H1 (cell line): ENCODE data around the gene ST6GALNAC3. TPM values are rescaled to one million over a fixed set of nuclear protein-coding genes. Genes with fewer than 3 reads are reported as not detected.

Experiments
- RNF2 ChIP-seq: fragments of 200-900, 300-1000 bp; sonication (generic); IDR thresholded peaks from 2 replicates; pipeline ENCODE4 v1.7.1; 2016; ENCODE audit warnings: borderline replicate concordance, low read depth, mild to moderate bottlenecking, antibody characterized with exemption, low read length; ENCODE audit not compliant: poor library complexity, severe bottlenecking; ENCODE audit errors: missing control alignments
- polyA plus RNA-seq, 7 experiments: library from polyadenylated mRNA; depleted of rRNA in 3 of 7; stranded (reverse) in 5 of 7; unstranded in 2 of 7; fragments of >200 nt in 5 of 7; fragments of 200-250 nt in 2 of 7; gene quantifications; 1 replicate in 5 of 7; 2 replicates in 1 of 7; 4 replicates in 1 of 7; pipeline versions ENCODE4 v1.2.1 to v1.2.3, GENCODE V29; 2011 to 2013; ENCODE audit warnings: missing spikeins in 2 of 7, mixed read lengths in 2 of 7
- total RNA-seq: library from RNA; stranded (reverse); fragmentation: NEBNext Ultra II Directional; extraction: Animal tissue kit (Norgen Biotek cat#: 25700); gene quantifications from 2 replicates; pipeline ENCODE4 v1.2.1, GENCODE V29; 2021

The ST6GALNAC3 gene
- total and polyA plus RNA-seq, 2 of the 8 experiments (the other 6 are each of a cell fraction or from before 2014, with no cell fraction given): 4.9 to 19.0 TPM

DNA sequence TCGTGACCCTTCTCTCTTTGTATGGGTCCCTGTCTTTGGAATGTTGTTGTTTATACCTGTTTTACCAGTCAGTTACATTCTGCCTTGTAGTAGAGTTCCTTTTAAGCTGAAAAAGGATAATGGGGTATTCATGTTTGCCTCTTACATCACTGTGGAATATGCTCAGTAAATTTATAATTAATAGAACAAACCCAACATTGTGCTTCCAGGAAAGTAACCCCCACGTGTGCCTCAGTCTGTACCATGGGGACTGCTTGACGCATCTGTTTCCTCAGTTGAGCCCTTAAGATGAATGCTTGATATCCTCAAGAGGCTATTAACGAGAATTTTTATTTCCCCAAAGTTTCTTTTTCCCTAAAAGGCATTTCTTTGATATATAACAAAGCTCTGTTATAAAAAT is 73.4 kb downstream of the ST6GALNAC3 start (continued):
- no peak for TF ChIP-seq RNF2
- TF ChIP-seq, all 59 proteins: peak for 0
